Activated T-helper 2 cell treated with anti-CD3 and anti-CD28 coated beads, Interferon-gamma antibody, Interleukin-2, Interleukin-4, amounts not matched to agents 10 μg/mL and 5 μg/mL and 100 μg/mL, durations not matched to agents 14 hours and 24 hours and 36 hours (primary cell): ENCODE results near the gene PPIE. TPM values are rescaled to one million over a fixed set of nuclear protein-coding genes. Genes with fewer than 3 reads are reported as not detected.
"Not testable (repeated sequence)": the region's sequence is repeated elsewhere in the genome, so short reads cannot be mapped to it uniquely, and the experiment has no call there.

Experiments
- DNase-seq: peaks from one replicate; pipeline ENCODE4 v3.0.0; 2021; ENCODE audit warnings: low spot score
- H3K27ac Mint-ChIP-seq: one replicate; pipeline ENCODE4 v1.8.0; 2021; ENCODE audit warnings: mixed read lengths
- H3K27me3 Mint-ChIP-seq: one replicate; pipeline ENCODE4 v1.8.0; 2021; ENCODE audit warnings: low read depth, mixed read lengths
- H3K36me3 Mint-ChIP-seq: one replicate; pipeline ENCODE4 v1.8.0; 2021; ENCODE audit warnings: low read depth, mixed read lengths
- H3K4me1 Mint-ChIP-seq: one replicate; pipeline ENCODE4 v1.8.0; 2021; ENCODE audit warnings: low read depth, mixed read lengths
- H3K4me3 Mint-ChIP-seq: one replicate; pipeline ENCODE4 v1.8.0; 2021; ENCODE audit warnings: low read depth, mild to moderate bottlenecking, moderate library complexity, mixed read lengths
- H3K9me3 Mint-ChIP-seq: one replicate; pipeline ENCODE4 v1.8.0; 2021; ENCODE audit warnings: mixed read lengths
- intact Hi-C: fragments of 100-400 bp; cut with micrococcal nuclease; formaldehyde crosslinking; loops from one replicate; pipeline ENCODE4 v1.15.1; 2023
- total RNA-seq: library from RNA; stranded (reverse); gene quantifications from 2 replicates; pipeline ENCODE4 v1.2.3, GENCODE V29; 2022

The PPIE gene
- total RNA-seq, 1 donor from 2014 or later, result 63.0 TPM

DNA sequence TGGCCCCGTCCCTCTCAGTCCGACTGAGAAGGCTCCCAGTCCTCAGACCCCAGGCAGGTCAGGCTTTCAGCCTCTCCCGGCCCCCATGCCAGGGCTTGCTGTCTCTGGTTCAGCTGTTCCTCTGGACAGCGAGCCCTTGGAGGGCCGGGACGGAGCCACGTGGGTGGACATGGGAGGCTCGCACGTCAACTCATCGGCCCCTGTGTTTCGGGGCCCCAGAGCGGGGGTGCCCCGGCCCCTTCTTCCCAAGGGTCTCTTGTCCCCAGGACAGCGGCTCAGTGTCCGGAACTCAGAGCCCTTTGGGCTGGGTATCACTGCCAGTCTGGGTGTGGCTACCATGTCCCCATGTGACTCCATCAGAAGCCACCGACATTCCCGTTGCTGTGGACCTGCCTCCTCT lies 39.2 kb downstream of the PPIE start:
- H3K27me3 Mint-ChIP-seq, H3K4me1 Mint-ChIP-seq, H3K9me3 Mint-ChIP-seq, intact Hi-C loops, H3K4me3 Mint-ChIP-seq, H3K27ac Mint-ChIP-seq, DNase-seq, H3K36me3 Mint-ChIP-seq: not testable (repeated sequence)

- DNase-seq, H3K36me3 Mint-ChIP-seq: not testable (repeated sequence)
Observed at GRCh38 chr1:39778463-39779099, 39.9 kb downstream of the PPIE start.

GRCh38 chr1:39779137-39779536 lies 40.5 kb downstream of the PPIE start:
- intact Hi-C loops, result no loop called here
- Mint-ChIP-seq H3K27ac (no peak overlapping the region), H3K4me1 (no peaks in the 10 kb centered on the region), H3K9me3 (no peaks in the 10 kb centered on the region), H3K4me3 (no peak overlapping the region), H3K36me3 (no peaks in the 10 kb centered on the region), H3K27me3 (peaks cover 9% of the 10 kb centered on the region)
- no peak for DNase-seq

More at GRCh38 chr1:39778463-39779099, 39.9 kb downstream of the PPIE start:
- H3K9me3 Mint-ChIP-seq, H3K27me3 Mint-ChIP-seq, H3K4me3 Mint-ChIP-seq, H3K4me1 Mint-ChIP-seq, intact Hi-C loops, H3K27ac Mint-ChIP-seq: not testable (repeated sequence)

DNA sequence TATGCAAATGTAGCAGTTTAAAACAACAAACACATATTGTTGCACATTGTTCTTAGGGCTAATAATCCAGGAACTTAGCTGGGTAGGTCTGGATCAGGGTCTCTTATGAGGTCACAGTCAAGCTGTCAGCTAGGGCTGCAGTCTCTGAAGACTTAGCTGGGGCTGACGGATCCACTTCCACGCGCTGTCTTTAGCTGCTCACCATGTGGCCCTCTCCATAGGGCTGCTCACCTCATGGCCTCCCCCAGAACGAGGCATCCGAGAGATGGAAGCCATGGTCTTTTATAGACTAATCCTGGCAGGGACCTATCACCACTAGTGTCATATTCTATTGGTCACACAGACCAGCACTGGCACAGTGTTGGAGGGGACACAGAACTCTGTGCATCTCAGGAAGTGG lies 41.1 kb downstream of the PPIE start:
- H3K4me3 Mint-ChIP-seq, result no peak overlapping the region
- DNase-seq, result no peak
- no peaks in the 10 kb centered on the region for H3K9me3 Mint-ChIP-seq
- no peak overlapping the region for H3K27ac Mint-ChIP-seq
- no peaks in the 10 kb centered on the region for H3K4me1 Mint-ChIP-seq
- intact Hi-C loops, result no loop called here
- H3K36me3 Mint-ChIP-seq, result no peaks in the 10 kb centered on the region
- peaks cover 9% of the 10 kb centered on the region for H3K27me3 Mint-ChIP-seq

DNA sequence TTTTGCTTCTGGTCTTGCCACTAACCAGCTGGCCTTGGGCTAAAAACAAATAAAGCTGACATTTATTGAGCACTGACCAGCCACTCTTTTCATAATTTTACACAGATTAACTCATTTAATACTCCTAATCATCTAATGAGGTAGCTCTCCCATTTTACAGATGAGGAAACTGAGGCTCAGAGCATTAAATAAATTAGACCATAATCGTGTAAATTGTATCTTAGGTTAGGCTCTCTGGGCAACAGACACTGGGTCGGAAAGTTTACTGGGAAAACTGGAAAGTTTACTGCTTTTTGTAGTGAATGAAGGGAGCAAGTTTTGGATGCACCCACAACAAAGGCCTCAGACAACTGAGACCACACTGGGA lies 42.6 kb downstream of the PPIE start:
- H3K9me3 Mint-ChIP-seq, result no peaks in the 10 kb centered on the region
- no peak for DNase-seq
- no peaks in the 10 kb centered on the region for H3K36me3 Mint-ChIP-seq
- H3K27me3 Mint-ChIP-seq, result peaks cover 12% of the 10 kb centered on the region
- intact Hi-C loops, result no loop called here
- no peaks in the 10 kb centered on the region for H3K4me1 Mint-ChIP-seq
- no peak overlapping the region for H3K27ac Mint-ChIP-seq
- no peak overlapping the region for H3K4me3 Mint-ChIP-seq

- H3K4me1 Mint-ChIP-seq, result no peaks in the 10 kb centered on the region
- no peaks in the 10 kb centered on the region for H3K9me3 Mint-ChIP-seq
- intact Hi-C loops, result no loop called here
- H3K27me3 Mint-ChIP-seq, result peaks cover 17% of the 10 kb centered on the region
- H3K27ac Mint-ChIP-seq, result no peak overlapping the region
- DNase-seq, result no peak
- no peak overlapping the region for H3K4me3 Mint-ChIP-seq
- H3K36me3 Mint-ChIP-seq, result no peaks in the 10 kb centered on the region
Observed at GRCh38 chr1:39782103-39782502, 43.4 kb downstream of the PPIE start.

GRCh38 chr1:39782685-39783084 lies 44.0 kb downstream of the PPIE start:
- H3K4me3 Mint-ChIP-seq, H3K4me1 Mint-ChIP-seq, H3K27ac Mint-ChIP-seq, H3K9me3 Mint-ChIP-seq, intact Hi-C loops, H3K36me3 Mint-ChIP-seq, DNase-seq: not testable (repeated sequence)
- H3K27me3 Mint-ChIP-seq, result peaks cover 22% of the 10 kb centered on the region

DNA sequence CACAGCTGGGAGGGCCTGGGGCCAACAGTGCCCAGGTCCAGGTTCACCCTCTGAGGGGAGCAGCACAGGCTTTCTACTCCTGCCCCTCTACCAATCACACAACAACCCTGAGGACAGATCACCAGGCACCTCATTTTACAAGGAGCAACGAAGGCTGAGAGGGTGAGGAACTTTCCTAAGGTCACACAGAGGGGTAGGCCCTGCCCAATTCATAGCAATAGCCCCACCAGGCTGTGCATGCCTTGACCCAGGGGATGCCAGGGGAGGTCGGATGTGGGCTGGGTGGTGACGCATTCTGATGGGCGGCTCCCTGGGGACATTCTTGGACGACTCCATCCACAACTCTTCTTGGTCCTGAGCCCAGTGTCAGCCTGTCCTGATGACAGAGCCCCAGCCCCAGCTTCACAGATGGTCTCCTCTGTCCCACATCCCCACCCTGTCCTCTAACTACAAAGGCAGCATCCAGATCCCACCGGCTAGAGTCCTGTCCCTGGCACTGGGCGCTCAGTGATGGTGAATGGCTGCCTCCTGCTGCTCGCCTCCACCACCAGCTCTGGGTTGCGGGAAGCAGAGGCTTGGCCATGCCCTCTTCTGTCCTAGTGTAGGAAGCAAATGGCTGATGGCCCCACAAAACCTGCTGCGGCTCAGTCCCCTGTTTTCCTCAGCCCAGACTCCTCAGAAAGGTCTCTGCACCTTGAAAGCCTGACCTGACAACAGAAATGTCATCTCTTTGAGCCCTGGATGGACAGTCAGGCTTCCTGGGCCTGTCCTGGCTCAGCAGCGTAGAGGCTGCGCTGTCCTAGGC lies 47.8 kb downstream of the PPIE start:
- H3K9me3 Mint-ChIP-seq, H3K36me3 Mint-ChIP-seq, intact Hi-C loops, H3K4me1 Mint-ChIP-seq, DNase-seq, H3K27ac Mint-ChIP-seq: not testable (repeated sequence)
- H3K27me3 Mint-ChIP-seq, result peaks cover 24% of the 10 kb centered on the region
- peak overlapping the region; percentile 43 for H3K4me3 Mint-ChIP-seq

GRCh38 chr1:39787108-39787375 lies 48.4 kb downstream of the PPIE start:
- H3K9me3 Mint-ChIP-seq, H3K36me3 Mint-ChIP-seq, H3K27ac Mint-ChIP-seq, intact Hi-C loops, DNase-seq, H3K4me1 Mint-ChIP-seq: not testable (repeated sequence)
- Mint-ChIP-seq H3K27me3 (peaks cover 25% of the 10 kb centered on the region), H3K4me3 (peak overlapping the region; percentile 24)

- H3K9me3 Mint-ChIP-seq, result no peaks in the 10 kb centered on the region
- peaks cover 6% of the 10 kb centered on the region for H3K4me1 Mint-ChIP-seq
- H3K4me3 Mint-ChIP-seq, result peak overlapping the region; percentile 24
- peaks cover 26% of the 10 kb centered on the region for H3K27me3 Mint-ChIP-seq
- no peak overlapping the region for H3K27ac Mint-ChIP-seq
- no peak for DNase-seq
- H3K36me3 Mint-ChIP-seq, result no peaks in the 10 kb centered on the region
- intact Hi-C loops, result no loop called here
Observed at GRCh38 chr1:39787468-39787867, 48.8 kb downstream of the PPIE start.

- intact Hi-C loops, H3K36me3 Mint-ChIP-seq, H3K27ac Mint-ChIP-seq, DNase-seq, H3K9me3 Mint-ChIP-seq: not testable (repeated sequence)
- peaks cover 11% of the 10 kb centered on the region for H3K4me1 Mint-ChIP-seq
- H3K27me3 Mint-ChIP-seq, result peaks cover 31% of the 10 kb centered on the region
- peak overlapping the region; percentile 37 for H3K4me3 Mint-ChIP-seq
Observed at GRCh38 chr1:39787964-39788363, 49.3 kb downstream of the PPIE start.

DNA sequence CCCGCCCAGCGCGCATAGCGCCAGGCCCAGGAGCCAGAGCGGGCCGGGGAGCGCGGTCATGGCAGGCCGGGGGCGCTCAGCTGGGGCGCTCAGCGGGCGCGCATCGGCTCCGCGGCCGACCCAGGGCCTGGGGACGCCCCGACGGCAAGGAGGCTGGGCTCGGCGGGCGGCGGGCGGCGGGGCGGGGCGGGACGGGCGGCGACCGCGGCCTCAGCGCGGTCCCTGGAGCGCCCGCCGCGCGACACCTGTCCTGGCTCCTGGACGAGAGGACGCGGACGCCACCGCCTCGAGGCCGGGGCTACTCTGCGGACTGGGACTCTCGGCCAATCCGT lies 49.7 kb downstream of the PPIE start:
- intact Hi-C loops, result no loop called here

DNA sequence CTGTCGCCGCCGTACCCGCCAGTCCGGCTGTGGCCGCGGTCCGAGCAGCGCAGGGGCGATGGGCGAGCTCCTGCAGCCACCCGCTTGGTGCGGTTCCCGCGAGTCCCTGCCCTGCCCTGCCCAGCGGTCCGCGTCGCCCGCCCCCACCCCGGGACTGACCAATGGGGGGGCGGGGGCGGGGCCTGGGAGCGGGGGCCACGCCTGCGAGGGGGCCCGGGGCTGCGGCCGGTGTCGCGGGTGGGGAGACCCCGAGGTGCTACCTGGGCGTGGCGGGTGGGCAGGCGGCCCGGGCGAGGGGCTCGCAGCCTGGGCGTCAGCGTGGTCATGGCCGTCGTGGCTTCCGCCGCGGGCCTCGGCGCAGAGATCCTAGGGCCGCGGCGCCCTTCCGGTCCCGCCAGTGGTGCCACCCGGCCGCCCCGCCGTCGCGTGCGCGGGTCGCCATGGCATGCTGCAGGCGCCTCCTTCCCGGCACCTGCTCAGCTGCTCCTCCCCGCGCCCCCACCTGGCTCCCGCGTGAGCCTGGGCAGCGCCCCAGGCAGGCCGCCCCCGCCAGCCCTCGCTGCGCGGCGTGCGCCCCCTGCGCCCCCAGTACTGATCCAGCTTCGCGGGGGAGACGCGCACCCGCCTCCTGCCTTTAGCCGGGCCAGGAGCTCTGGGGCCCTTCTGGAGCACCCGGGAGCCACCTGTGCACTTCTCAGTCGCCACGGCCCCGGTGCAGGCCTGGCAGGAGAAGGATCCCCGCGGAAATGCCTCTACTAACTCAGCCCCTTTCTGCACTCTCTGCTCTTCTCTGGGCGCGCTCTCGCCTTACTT lies 50.3 kb downstream of the PPIE start, which contains the start of gene BMP8B:
TSS of gene BMP8B (minus strand) at position 108 of the 813 bp plus-strand sequence. CDS start 380 bp downstream, outside the sequence.
- Mint-ChIP-seq H3K27ac (peak within 1 kb of the TSS; percentile 58), H3K9me3 (no peaks in the 10 kb centered on the region), H3K4me3 (peak within 1 kb of the TSS; percentile 75), H3K4me1 (peaks cover 12% of the 10 kb centered on the region), H3K27me3 (peaks cover 29% of the 10 kb centered on the region), H3K36me3 (no peaks in the 10 kb centered on the region)
- intact Hi-C loops, result no loop called here
- peak; percentile 32 for DNase-seq

More for the DNA sequence above, 49.7 kb downstream of the PPIE start:
- Mint-ChIP-seq H3K4me1 (peaks cover 12% of the 10 kb centered on the region), H3K27ac (no peak overlapping the region), H3K27me3 (peaks cover 31% of the 10 kb centered on the region), H3K9me3 (no peaks in the 10 kb centered on the region), H3K36me3 (no peaks in the 10 kb centered on the region), H3K4me3 (no peak overlapping the region)
- no peak for DNase-seq
